ENCODE data around the gene SDHA. TPM values are rescaled to one million over a fixed set of nuclear protein-coding genes. Genes with fewer than 3 reads are reported as not detected.
A peak's percentile ranks its signal among the peaks of the same experiment; 100 is the strongest.

SDHA gene
- total and polyA plus RNA-seq, 10 donors, result 58.6 to 135 (median 107) TPM

GRCh38 chr5:190366-191035, 27.6 kb upstream of the SDHA start:
- intact Hi-C loops (cut with DNase I; ENCODE audit: low total_unique reads), result no loop called here
- 52 to 75% (median 65%) methylated on average over 15 to 16 of the region's 16 CpGs for WGBS, 5 donors
- no peak overlapping the region for H3K27ac ChIP-seq

GRCh38 chr5:191036-191948, 26.8 kb upstream of the SDHA start, which contains the start of gene LRRC14B:
LRRC14B (plus strand) TSS chr5:191495; CDS start chr5:191539, 44 bp downstream.
- intact Hi-C loops (cut with DNase I; ENCODE audit: low total_unique reads), result no loop called here
- H3K9me3 ChIP-seq, result no peaks in the 10 kb centered on the region
- WGBS, 5 donors, result 16 to 26% (median 23%) methylated on average over 34 to 56 of the region's 56 CpGs
- peak; percentile 84 for DNase-seq
- H3K4me1 ChIP-seq, result peaks cover 0 to 28% (median 24%) of the 10 kb centered on the region in 6 donors
- TF ChIP-seq, protein P1, sequence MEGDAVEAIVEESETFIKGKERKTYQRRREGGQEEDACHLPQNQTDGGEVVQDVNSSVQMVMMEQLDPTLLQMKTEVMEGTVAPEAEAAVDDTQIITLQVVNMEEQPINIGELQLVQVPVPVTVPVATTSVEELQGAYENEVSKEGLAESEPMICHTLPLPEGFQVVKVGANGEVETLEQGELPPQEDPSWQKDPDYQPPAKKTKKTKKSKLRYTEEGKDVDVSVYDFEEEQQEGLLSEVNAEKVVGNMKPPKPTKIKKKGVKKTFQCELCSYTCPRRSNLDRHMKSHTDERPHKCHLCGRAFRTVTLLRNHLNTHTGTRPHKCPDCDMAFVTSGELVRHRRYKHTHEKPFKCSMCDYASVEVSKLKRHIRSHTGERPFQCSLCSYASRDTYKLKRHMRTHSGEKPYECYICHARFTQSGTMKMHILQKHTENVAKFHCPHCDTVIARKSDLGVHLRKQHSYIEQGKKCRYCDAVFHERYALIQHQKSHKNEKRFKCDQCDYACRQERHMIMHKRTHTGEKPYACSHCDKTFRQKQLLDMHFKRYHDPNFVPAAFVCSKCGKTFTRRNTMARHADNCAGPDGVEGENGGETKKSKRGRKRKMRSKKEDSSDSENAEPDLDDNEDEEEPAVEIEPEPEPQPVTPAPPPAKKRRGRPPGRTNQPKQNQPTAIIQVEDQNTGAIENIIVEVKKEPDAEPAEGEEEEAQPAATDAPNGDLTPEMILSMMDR (IDR thresholded peaks at IDR 0.05 in 8 of 11, conservative IDR thresholded peaks at IDR 0.05 in 3 of 11), result no peak
- no peak for TF ChIP-seq POLR2A (IDR thresholded peaks at IDR 0.05)
- no peak for TF ChIP-seq POLR2AphosphoS5 (IDR thresholded peaks at IDR 0.05)
- peak within 1 kb of the TSS in 2 of 8 donors; percentile 10 to 57 for H3K4me3 ChIP-seq
- H3K27me3 ChIP-seq (replicated peaks in 1 of 7), result peaks cover 0 to 56% (median 14%) of the 10 kb centered on the region in 7 donors
- peak within 1 kb of the TSS in 1 of 8 donors; percentile 17 for H3K27ac ChIP-seq
- no peaks in the 10 kb centered on the region for H3K36me3 ChIP-seq

More at GRCh38 chr5:190366-191035, 27.6 kb upstream of the SDHA start:
- H3K4me1 ChIP-seq, result peaks cover 0 to 28% (median 24%) of the 10 kb centered on the region in 6 donors
- H3K4me3 ChIP-seq, result peak overlapping the region in 1 of 8 donors; percentile 57
- peaks cover 0 to 56% (median 14%) of the 10 kb centered on the region in 7 donors for H3K27me3 ChIP-seq (replicated peaks in 1 of 7)
- no peaks in the 10 kb centered on the region for H3K9me3 ChIP-seq
- TF ChIP-seq POLR2AphosphoS5 (IDR thresholded peaks at IDR 0.05) (no peak), POLR2A (IDR thresholded peaks at IDR 0.05) (no peak)
- TF ChIP-seq, protein P1 (IDR thresholded peaks at IDR 0.05 in 8 of 11, conservative IDR thresholded peaks at IDR 0.05 in 3 of 11), result no peak
- no peaks in the 10 kb centered on the region for H3K36me3 ChIP-seq
- no peak for DNase-seq

GRCh38 chr5:191949-192690, 26.0 kb upstream of the SDHA start:
- no peak overlapping the region for H3K27ac ChIP-seq
- peak overlapping the region in 1 of 8 donors; percentile 57 for H3K4me3 ChIP-seq
- H3K27me3 ChIP-seq (replicated peaks in 1 of 7), result peaks cover 0 to 48% (median 14%) of the 10 kb centered on the region in 7 donors
- WGBS, 5 donors, result 87 to 93% (median 87%) methylated on average over 23 to 46 of the region's 46 CpGs
- intact Hi-C loops (cut with DNase I; ENCODE audit: low total_unique reads), result no loop called here
- TF ChIP-seq POLR2A (IDR thresholded peaks at IDR 0.05) (no peak), POLR2AphosphoS5 (IDR thresholded peaks at IDR 0.05) (no peak)
- TF ChIP-seq, protein P1 (IDR thresholded peaks at IDR 0.05 in 8 of 11, conservative IDR thresholded peaks at IDR 0.05 in 3 of 11), result no peak
- peaks cover 0 to 28% (median 24%) of the 10 kb centered on the region in 6 donors for H3K4me1 ChIP-seq
- no peaks in the 10 kb centered on the region for H3K9me3 ChIP-seq
- no peaks in the 10 kb centered on the region for H3K36me3 ChIP-seq
- peak; percentile 74 for DNase-seq
